IPS-NIHi7 (cell line): ENCODE data around the gene IFITM2.
"Not testable (repeated sequence)": the region's sequence is repeated elsewhere in the genome, so short reads cannot be mapped to it uniquely, and the experiment has no call there.

Source experiments
- DNase-seq: peaks from one replicate; pipeline ENCODE4 v3.0.0; 2012; ENCODE audit warnings: mixed read lengths; ENCODE audit errors: extremely low spot score

IFITM2 gene

GRCh38 chr11:340539-341512 lies 33.2 kb downstream of the IFITM2 start:
- DNase-seq: no peak

DNA sequence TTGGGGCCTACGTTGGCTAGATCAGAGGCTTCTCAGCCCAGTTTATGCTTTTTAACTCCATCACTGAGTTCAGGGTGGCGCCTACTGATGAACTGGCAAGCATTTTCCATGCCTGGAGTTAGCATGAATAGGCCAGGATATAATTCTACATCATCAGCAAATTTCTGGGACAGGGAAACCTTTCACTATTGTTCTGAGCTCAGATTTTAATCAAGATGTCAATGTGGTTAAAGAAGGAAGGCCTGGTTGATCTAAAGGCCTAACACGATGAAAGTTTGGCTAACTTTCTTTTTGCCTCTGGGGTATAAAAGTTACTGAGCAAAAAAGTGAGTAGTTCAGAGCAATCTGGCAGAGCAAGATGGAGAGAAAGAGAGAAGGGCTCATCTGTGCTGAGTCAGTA lies 34.7 kb downstream of the IFITM2 start:
- DNase-seq: no peak

GRCh38 chr11:344836-345578 lies 37.4 kb downstream of the IFITM2 start:
- no peak for DNase-seq

- DNase-seq: no peak
Observed at GRCh38 chr11:346529-346928, 38.9 kb downstream of the IFITM2 start.

DNA sequence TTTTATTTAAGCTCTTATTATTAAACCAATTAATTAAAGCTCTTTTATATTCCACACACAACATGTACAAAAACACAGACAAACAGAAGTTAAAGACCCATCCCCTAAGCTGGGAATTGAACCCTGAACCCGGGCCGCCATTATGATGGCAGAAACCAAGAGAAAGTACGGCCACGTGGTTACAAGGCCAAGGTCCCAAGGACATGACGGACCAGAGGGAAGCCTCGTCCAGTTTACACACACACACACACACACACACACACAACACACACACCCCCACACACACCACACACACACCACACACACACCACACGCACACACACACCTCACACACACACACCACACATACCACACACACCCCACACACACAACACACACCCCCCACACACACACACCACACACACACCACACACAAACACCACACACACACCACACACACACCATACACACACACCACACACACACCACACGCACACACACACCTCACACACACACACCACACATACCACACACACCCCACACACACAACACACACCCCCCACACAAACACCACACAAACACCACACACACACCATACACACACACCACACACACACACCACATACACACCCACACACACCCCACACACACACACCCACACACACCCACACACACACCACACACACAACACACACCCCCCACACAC lies 41.8 kb downstream of the IFITM2 start:
- DNase-seq: not testable (repeated sequence)

DNA sequence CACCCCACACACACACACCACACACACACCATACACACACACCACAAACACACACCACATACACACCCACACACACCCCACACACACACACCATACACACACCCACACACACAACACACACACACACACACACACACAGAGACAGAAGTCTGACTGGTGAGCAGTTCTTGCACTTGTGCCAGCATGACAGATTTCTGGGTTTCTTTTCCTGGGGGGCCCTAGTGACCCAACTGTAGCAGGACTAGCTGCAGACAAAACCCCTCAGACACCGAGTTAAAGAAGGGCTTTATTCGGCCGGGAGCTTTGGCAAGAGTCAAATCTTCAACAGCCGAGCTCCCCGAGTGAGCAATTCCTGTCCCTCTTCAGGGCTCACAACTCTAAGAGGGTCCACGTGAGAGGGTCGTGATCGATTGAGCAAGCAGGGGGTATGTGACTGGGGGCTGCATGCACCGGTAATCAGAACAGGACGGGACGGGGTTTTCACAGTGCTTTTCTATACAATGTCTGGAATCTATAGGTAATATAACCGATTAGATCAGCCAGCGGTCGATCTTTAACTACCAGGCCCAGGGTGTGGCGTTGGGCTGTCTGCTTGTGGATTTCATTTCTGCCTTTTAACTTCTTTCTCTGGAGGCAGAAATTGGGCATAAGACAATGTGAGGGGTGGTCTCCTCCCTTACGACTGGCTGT lies 42.6 kb downstream of the IFITM2 start:
- not testable (repeated sequence) for DNase-seq

DNA sequence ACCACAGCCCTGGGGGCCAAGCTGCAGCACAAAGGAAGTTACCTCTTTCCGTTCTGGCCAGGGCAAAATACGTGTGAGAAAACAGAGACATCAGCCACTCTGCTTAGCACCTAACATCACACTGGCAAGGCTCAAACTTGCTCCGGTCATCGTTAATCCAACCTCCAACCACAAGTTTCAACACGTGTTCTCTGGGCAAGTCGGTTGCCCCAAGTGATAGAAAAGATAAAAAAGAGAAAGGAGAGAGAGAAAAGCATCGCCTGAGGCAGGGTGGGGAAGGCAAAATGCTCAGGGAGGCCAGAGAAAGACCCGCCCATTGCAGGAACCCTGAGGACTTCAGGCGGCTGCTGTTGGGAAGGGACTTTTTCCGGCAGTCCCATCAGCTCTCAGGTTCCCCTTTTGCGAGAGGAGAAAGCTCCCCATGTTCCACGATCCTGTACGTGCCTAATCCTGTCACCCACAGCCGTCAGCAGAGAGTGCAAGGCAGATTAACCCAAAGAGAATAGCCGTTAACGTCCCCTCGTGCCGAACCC lies 43.2 kb downstream of the IFITM2 start:
- no peak for DNase-seq

DNA sequence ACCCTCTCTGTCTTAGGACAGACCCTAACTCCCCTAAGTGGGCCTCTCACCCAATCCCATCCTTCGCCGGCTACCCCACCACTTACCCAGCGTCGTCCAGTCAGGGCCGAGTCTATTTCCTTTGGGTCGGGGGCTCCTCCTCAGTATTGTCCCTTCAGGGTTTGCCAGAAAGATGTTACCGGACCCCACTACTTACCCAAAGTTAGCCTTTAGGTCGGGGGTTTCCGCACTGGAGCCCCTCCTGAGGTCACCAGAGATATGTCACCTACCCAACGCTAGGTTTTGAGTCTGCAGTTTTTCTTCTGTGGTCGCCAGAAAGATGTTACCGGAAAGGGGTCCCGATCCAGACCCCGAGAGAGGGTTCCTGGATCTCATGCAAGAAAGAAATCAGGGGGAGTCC lies 43.8 kb downstream of the IFITM2 start:
- DNase-seq: no peak

DNA sequence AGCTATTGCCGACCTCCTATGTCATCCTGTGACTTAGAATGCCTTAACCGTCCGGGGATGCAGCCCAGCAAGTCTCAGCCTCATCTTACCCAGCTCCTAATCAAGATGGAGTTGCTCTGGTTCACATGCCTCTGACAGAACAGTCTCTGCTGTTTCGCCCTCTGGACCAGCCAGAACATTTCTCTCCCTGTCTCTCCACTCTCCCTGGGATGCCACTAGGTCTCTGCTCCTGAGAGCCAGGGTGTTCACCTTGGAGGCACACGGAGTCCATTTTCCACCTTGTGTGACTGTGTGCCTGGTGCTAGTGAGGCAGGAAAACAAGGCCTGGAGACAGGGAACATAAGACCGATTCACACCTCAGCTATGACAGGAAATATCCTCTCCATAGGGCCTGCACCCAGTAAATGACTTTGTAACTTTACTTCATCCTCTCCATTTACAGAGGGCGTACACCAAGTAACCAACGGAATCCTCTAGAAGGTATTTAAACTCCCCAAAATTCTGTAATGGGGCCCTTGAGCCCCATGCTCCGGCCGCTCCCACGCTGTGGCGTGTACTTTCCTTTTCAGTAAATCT lies 44.9 kb downstream of the IFITM2 start:
- no peak for DNase-seq

GRCh38 chr11:353179-353873 lies 45.7 kb downstream of the IFITM2 start:
- peak; percentile 45 for DNase-seq

GRCh38 chr11:355581-356458 lies 48.2 kb downstream of the IFITM2 start:
- DNase-seq: peak; percentile 84

DNA sequence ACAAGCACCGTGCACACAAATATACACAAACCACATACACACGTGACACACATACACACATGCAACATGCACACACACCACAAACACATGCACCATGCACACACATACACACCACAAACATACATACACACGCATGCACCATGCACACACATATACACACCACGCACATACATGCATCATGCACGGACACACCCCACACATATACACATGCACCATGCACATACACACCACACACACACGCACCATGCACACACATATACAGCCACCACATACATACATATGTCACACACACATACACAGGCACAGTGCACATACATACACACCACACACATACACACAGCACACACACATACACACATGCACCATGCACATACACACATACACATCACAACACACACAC lies 49.0 kb downstream of the IFITM2 start:
- no peak for DNase-seq

GRCh38 chr11:357582-357981 lies 50.0 kb downstream of the IFITM2 start:
- no peak for DNase-seq

- no peak for DNase-seq
Observed at GRCh38 chr11:358129-358800, 50.6 kb downstream of the IFITM2 start.
